ENCODE measurements around the gene PACSIN1. TPM values are rescaled to one million over a fixed set of nuclear protein-coding genes. Genes with fewer than 3 reads are reported as not detected.

PACSIN1 gene
- total and polyA plus RNA-seq, 2 experiments from 2014 or later: 0.05 to 0.37 TPM

GRCh38 chr6:34515473-34516387, 49.9 kb downstream of the PACSIN1 start:
- peaks cover 4% of the 10 kb centered on the region for H3K4me1 ChIP-seq (ENCODE audit: insufficient read depth)
- H3K27ac ChIP-seq: no peak overlapping the region
- no peak overlapping the region for H2AFZ ChIP-seq
- TF ChIP-seq, protein P1, sequence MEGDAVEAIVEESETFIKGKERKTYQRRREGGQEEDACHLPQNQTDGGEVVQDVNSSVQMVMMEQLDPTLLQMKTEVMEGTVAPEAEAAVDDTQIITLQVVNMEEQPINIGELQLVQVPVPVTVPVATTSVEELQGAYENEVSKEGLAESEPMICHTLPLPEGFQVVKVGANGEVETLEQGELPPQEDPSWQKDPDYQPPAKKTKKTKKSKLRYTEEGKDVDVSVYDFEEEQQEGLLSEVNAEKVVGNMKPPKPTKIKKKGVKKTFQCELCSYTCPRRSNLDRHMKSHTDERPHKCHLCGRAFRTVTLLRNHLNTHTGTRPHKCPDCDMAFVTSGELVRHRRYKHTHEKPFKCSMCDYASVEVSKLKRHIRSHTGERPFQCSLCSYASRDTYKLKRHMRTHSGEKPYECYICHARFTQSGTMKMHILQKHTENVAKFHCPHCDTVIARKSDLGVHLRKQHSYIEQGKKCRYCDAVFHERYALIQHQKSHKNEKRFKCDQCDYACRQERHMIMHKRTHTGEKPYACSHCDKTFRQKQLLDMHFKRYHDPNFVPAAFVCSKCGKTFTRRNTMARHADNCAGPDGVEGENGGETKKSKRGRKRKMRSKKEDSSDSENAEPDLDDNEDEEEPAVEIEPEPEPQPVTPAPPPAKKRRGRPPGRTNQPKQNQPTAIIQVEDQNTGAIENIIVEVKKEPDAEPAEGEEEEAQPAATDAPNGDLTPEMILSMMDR (IDR thresholded peaks at IDR 0.05; ENCODE audit: poor library complexity): no peak
- TF ChIP-seq EZH2phosphoT487 (IDR thresholded peaks at IDR 0.05; ENCODE audit: low read depth, severe bottlenecking, unreplicated experiment) (no peak), EZH2 (IDR thresholded peaks at IDR 0.05; ENCODE audit: borderline replicate concordance) (no peak)
- 86% methylated on average over 12 of the region's 13 CpGs for WGBS (ENCODE audit: low lambda C conversion rate, missing lambda C conversion rate)
- no peaks in the 10 kb centered on the region for H3K9me3 ChIP-seq (ENCODE audit: low read depth)
- H3K4me3 ChIP-seq: no peak overlapping the region
- no peak for DNase-seq (ENCODE audit: low spot score)
- no peaks in the 10 kb centered on the region for H3K9me2 ChIP-seq (replicated peaks; ENCODE audit: insufficient read depth)
- peaks cover 5% of the 10 kb centered on the region for H3K27me3 ChIP-seq
- H3K79me2 ChIP-seq: no peaks in the 10 kb centered on the region
- no peak overlapping the region for H3K4me2 ChIP-seq
- no peaks in the 10 kb centered on the region for H4K20me1 ChIP-seq (ENCODE audit: insufficient read depth, poor library complexity, severe bottlenecking)
- H3K36me3 ChIP-seq (replicated peaks; ENCODE audit: insufficient read depth, low read depth): no peaks in the 10 kb centered on the region

GRCh38 chr6:34516391-34517324, 50.8 kb downstream of the PACSIN1 start:
- Histone ChIP-seq H3K4me1 (ENCODE audit: insufficient read depth) (peaks cover 4% of the 10 kb centered on the region), H3K27ac (no peak overlapping the region), H3K9me3 (ENCODE audit: low read depth) (no peaks in the 10 kb centered on the region), H3K79me2 (no peaks in the 10 kb centered on the region), H4K20me1 (ENCODE audit: insufficient read depth, poor library complexity, severe bottlenecking) (no peaks in the 10 kb centered on the region), H3K4me3 (no peak overlapping the region), H3K27me3 (peaks cover 5% of the 10 kb centered on the region), H3K4me2 (no peak overlapping the region), H3K36me3 (replicated peaks; ENCODE audit: insufficient read depth, low read depth) (no peaks in the 10 kb centered on the region), H2AFZ (no peak overlapping the region), H3K9me2 (replicated peaks; ENCODE audit: insufficient read depth) (no peaks in the 10 kb centered on the region)
- TF ChIP-seq, protein P1 (IDR thresholded peaks at IDR 0.05; ENCODE audit: poor library complexity): no peak
- TF ChIP-seq EZH2phosphoT487 (IDR thresholded peaks at IDR 0.05; ENCODE audit: low read depth, severe bottlenecking, unreplicated experiment): no peak
- no peak for TF ChIP-seq EZH2 (IDR thresholded peaks at IDR 0.05; ENCODE audit: borderline replicate concordance)
- WGBS (ENCODE audit: low lambda C conversion rate, missing lambda C conversion rate): 91% methylated on average over 22 of the region's 22 CpGs
- DNase-seq (ENCODE audit: low spot score): no peak

DNA sequence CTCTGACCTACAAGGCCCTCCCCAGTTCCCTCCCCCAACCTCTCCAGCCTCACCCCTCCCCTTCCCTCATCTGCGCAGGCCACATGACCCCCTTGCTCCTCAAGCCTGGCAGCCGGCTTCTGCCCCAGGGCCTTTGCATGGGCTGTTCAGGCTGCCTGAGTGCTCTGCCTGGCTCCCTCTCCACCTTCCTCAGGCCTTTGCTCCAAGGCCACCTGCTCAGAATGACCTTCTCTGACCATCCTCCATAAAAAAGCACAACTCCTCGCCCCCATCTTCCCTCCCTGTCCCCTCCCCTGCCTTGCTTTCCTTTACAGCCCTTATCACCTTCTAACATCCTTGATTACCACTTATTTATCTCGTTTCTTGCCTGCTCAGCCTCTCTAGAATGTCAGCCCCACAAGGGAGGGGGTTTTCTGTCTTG, 51.6 kb downstream of the PACSIN1 start:
- H3K9me2 ChIP-seq (replicated peaks; ENCODE audit: insufficient read depth): no peaks in the 10 kb centered on the region
- DNase-seq (ENCODE audit: low spot score): no peak
- no peak overlapping the region for H3K27ac ChIP-seq
- peaks cover 4% of the 10 kb centered on the region for H3K4me1 ChIP-seq (ENCODE audit: insufficient read depth)
- no peak overlapping the region for H3K4me3 ChIP-seq
- no peaks in the 10 kb centered on the region for H3K79me2 ChIP-seq
- no peaks in the 10 kb centered on the region for H3K36me3 ChIP-seq (replicated peaks; ENCODE audit: insufficient read depth, low read depth)
- peaks cover 5% of the 10 kb centered on the region for H3K27me3 ChIP-seq
- H2AFZ ChIP-seq: no peak overlapping the region
- WGBS (ENCODE audit: low lambda C conversion rate, missing lambda C conversion rate): 78% methylated on average over 4 of the region's 4 CpGs
- TF ChIP-seq EZH2phosphoT487 (IDR thresholded peaks at IDR 0.05; ENCODE audit: low read depth, severe bottlenecking, unreplicated experiment) (no peak), EZH2 (IDR thresholded peaks at IDR 0.05; ENCODE audit: borderline replicate concordance) (no peak)
- TF ChIP-seq, protein P1 (IDR thresholded peaks at IDR 0.05; ENCODE audit: poor library complexity): no peak
- H3K4me2 ChIP-seq: no peak overlapping the region
- H3K9me3 ChIP-seq (ENCODE audit: low read depth): no peaks in the 10 kb centered on the region
- H4K20me1 ChIP-seq (ENCODE audit: insufficient read depth, poor library complexity, severe bottlenecking): no peaks in the 10 kb centered on the region

Data from hepatocyte (in vitro differentiated cells).